CD4-positive, alpha-beta T cell treated with Interferon gamma for 1 hour (primary cell): Measurements from ENCODE around the gene CARNS1.
A peak's percentile ranks its signal among the peaks of the same experiment; 100 is the strongest.

Experiments
- DNase-seq: peaks from one replicate; pipeline ENCODE4 v3.0.0-alpha.2; 2020

CARNS1 gene

DNA sequence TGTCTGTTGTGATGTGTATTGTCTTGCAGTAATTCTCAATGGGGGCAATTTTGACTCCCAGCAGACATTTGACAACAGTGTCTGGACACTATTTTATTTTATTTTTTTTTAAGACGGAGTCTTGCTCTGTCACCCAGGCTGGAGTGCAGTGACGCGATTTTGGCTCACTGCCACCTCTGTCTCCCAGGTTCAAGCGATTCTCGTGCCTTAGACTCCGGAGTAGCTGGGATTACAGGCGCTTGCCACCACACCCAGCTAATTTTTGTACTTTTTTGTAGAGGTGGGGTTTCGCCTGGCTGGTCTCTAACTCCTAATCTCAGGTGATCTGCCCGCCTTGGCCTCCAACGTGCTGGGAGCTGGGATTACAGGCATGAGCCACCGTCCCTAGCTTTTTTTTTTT is 14.2 kb downstream of the CARNS1 start:
- no peak for DNase-seq

DNA sequence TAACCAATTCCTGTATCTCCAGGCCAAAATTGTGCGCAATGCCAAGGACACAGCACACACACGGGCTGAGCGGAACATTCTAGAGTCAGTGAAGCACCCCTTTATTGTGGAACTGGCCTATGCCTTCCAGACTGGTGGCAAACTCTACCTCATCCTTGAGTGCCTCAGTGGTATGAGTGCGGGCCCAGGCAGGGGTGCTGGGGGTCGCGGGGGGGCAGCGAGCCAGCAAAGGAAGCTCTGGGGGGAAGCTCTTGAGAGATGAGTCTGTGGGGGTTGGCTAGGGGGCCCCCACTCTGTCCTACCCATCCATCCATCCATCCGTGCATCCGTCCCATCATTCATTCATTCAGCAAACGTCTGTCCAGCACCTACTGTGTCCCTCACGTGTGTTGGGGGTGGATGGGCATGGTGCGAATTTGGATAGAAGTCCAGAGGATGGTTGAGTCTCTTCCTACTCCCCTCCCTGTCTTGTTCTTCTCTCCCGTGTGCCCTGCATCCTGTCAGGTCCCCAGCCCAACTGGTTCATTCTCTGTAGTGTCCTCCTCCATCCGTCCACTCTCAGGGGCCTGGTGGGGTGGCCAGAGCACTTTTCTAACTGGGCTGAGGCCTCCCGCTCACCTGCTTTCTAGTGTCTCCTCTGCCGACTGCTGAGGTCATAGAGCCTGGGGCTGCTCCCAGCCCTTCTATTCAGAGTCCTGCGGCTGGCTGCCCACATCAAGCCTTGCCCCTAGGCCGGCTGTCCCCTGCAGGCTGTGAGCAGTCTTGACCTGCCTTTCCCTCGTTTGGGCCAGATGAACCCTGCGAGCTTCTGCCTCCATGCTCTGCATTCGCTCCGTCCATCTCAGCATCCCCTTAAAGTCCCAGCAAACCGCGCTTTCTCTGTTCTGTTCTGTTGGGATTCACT is 16.1 kb downstream of the CARNS1 start:
- DNase-seq, result no peak

DNA sequence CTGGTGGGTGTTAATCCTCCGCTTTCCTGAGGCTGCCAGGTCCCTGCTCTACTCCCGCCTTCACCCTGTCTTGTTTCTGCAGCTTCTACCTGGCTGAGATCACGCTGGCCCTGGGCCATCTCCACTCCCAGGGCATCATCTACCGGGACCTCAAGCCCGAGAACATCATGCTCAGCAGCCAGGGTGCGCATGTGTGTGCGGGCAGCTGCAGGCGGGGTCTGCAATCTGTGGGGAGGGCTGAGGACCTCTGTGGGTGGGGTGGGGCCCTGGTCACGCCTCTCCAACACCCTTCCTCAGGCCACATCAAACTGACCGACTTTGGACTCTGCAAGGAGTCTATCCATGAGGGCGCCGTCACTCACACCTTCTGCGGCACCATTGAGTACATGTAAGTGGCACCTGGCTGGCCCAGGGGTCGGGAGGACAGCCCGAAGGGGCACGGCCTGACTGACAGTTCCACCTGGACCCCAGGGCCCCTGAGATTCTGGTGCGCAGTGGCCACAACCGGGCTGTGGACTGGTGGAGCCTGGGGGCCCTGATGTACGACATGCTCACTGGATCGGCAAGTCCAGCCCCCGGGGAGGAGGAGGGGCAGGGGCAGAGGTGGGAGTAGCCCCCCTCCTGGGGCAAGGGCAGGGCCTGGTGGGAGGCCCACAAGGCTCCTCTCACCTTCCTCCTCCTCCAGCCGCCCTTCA is 17.3 kb downstream of the CARNS1 start:
- no peak for DNase-seq

DNA sequence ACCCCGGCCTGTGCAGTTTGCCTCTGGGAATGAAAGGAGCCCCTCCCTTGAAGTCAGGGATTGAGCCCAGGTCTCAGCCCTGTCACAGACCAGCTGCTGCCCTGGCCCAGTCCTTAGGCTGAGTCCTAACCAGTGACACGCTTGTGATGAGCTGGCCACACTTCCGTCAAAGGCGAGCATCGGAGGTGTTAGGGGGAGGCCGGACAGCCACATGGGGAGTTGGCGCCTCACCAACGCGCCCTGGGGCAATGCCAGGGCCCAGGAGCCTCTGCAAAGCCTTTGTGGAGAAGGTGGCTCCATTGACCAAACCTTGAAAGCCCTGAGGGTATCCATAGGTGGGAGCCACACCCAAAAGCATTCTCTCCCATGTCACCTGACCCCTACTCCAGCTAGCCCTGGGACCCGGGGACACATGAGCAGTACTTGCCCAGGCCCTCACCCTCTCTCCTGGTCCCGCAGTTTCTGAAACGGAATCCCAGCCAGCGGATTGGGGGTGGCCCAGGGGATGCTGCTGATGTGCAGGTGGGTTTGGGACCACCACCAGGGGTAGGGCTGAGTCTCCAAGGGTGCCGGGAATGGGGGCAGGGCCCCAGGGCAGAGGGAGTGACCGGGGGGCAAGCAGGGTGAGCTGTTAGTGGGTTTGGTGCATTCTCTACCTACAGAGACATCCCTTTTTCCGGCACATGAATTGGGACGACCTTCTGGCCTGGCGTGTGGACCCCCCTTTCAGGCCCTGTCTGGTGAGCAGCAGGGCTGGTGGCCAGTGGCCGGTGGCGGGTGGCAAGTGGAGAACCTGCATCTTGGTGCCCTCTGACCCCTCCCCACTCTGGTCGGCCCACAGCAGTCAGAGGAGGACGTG is 18.3 kb downstream of the CARNS1 start:
- no peak for DNase-seq

DNA sequence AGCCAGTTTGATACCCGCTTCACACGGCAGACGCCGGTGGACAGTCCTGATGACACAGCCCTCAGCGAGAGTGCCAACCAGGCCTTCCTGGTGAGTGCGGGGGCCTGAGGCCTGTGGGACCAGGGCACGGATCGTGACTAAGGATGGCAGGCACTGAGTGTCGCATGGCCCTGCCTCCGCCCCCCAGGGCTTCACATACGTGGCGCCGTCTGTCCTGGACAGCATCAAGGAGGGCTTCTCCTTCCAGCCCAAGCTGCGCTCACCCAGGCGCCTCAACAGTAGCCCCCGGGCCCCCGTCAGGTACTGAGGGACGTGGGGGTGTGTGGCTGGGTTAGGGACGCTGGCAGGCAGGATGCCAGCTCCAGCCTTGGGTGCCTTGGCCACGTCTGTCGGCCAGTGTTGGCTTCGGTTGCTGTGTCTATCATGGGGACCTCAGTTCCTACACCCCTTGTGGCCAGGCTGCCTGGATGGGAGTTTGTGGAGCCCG is 19.0 kb downstream of the CARNS1 start:
- DNase-seq, result no peak

GRCh38 chr11:67435031-67435726 is 19.7 kb downstream of the CARNS1 start:
- no peak for DNase-seq

- no peak for DNase-seq
Measured at GRCh38 chr11:67435727-67436458, 20.4 kb downstream of the CARNS1 start.

DNA sequence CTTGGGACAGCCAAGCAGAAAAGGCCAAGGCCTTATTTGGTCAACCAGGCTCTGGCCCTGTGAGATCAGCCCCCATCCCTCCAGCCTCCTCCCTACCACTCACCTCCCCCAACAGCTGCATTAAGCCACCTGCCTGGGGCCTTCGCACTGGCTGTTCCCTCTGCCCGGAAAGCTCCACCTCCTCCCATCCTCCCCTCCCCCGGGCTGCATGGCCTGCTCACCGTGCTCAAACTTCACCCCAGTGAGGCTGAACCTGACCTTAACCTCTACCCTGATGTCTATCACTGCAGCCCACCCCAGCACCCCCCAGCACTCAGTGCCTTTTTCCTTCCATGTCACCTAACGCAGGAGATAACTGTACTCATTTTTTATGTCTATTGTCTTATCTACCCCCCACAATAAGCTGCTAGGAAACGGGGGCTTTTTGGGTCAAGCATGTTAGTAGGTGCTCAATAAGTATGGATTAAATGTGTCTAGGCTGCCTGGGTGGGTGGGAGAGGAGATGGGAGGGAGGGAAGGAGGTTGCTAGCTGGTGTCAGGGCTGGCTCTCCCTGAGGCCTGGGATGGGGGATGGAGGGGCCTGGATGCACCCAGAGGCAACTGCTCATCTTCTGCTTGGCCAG is 21.1 kb downstream of the CARNS1 start:
- DNase-seq, result peak; percentile 59

DNA sequence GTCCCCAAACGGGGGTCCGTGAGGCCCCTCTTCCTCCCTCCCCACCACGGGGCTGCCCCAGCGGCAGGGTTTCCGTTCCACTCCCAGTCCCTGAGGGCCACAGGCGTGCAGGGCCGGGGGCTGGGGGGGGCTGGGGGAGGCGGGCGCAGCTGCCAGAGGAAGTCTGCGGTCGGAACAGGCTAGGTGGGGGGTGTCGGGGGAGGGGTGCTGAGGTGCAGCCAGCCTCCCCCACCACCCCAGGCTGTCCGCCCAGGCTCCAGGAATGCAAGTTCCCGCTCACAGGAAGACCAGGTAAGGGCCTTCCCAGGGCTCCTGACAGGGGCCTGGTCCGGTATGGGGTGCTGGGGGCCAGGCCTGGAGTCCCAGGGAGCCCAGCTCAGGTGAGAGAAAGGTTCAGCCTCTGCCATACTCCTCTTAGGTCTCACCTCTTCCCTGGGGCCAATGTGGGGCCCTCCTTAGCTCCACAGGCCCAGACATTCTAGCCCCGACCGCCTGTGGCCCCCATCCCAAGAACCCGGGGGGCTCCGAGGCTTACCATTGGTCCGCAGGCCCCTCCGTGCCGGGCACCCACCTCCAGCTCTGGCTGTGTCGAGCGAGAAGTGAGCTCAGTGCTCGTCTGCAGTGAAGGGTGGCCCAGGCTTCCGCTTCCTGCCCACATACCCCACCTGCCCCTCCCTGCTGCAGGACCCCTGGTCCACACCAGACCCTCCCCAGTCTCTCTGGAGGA is 21.8 kb downstream of the CARNS1 start, which contains the start of gene PTPRCAP:
Gene PTPRCAP (minus strand): TSS at position 601 of the 727 bp plus-strand sequence. CDS start 63 bp downstream, at position 538.
- DNase-seq, result peak; percentile 71

DNA sequence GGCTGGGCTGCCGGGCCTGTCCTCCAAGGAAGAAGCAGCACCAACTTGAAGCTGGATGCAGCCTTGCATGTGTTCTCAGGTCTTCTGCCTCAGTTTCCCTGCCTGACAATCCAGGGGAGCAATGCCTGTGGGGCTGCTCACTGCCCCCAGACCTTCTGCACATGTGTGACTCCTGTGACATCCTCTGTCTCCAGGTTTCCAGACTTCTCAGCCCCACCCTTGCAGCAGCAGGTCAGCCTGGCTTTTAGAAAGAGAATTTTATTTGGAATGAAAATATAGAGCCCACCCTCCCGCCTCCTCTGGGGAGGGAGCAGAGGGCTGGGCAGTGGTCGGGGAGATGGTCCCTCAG is 22.3 kb downstream of the CARNS1 start:
- no peak for DNase-seq

GRCh38 chr11:67438158-67438902 is 22.9 kb downstream of the CARNS1 start:
- DNase-seq, result peak; percentile 65

GRCh38 chr11:67439321-67440228 is 24.1 kb downstream of the CARNS1 start:
- DNase-seq, result no peak

- DNase-seq, result no peak
Measured at GRCh38 chr11:67440229-67441097, 25.0 kb downstream of the CARNS1 start.

GRCh38 chr11:67441098-67441563 is 25.7 kb downstream of the CARNS1 start:
- no peak for DNase-seq

DNA sequence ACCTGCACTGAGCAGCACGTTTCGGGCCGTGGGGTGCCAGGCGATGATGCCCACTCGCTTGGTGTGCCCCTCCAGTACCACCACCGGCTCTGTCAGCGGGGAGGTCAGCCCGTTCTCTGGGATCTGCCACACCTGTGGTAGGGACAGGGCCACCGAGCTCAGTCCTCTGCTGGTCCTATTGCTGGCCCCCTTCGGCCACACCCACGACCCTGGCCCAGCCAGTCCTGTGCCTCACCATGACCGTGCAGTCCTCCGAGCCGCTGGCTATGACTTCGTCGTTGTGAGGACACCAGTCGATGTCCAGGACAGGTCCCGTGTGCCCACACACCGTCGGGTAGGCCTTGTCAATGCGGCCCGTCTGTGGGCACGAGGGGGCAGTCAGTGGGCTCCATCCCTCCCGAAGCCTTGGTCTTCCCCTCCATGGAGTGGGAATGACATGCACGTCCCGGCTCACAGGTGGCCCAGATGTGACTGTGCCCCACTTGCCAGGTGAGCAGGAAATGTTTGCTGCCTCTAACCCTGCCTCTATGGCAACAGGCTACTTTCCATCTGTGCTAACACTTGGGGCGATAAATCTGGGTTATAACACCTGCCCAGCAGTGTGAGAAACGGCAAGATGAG is 26.4 kb downstream of the CARNS1 start:
- DNase-seq, result peak; percentile 29

GRCh38 chr11:67442504-67443404 is 27.3 kb downstream of the CARNS1 start:
- no peak for DNase-seq
